ENCODE results near the gene SDHAF2.
"Not testable (repeated sequence)": the region's sequence is repeated elsewhere in the genome, so short reads cannot be mapped to it uniquely, and the experiment has no call there.

Gene SDHAF2

DNA sequence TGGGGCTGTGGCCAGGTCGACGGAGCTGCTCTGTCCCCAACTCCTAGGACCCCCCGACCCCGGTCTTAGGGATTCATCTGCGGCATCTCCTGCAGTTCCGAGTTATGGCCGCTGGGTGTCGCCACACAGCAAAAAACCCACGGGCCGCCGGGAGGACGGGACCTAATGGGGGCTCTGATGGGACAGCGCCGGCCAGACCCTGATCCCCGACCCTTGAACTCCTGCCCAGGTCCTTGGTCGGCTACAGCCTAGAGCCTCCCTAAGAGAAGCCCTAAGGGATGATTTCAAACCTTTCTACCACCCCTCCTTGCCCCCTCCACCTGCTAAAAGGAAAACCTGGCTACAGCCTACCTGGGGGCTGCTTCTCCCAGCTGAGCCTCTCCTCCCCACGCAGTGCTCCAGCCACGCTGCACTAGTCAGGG, 47.8 kb downstream of the SDHAF2 start:
- ATAC-seq, result no peak
- Mint-ChIP-seq H3K27ac (no peak overlapping the region), H3K36me3 (peaks cover 16% of the 10 kb centered on the region), H3K27me3 (peaks cover 35% of the 10 kb centered on the region), H3K9me3 (no peaks in the 10 kb centered on the region), H3K4me3 (no peak overlapping the region), H3K4me1 (peaks cover 19% of the 10 kb centered on the region)

DNA sequence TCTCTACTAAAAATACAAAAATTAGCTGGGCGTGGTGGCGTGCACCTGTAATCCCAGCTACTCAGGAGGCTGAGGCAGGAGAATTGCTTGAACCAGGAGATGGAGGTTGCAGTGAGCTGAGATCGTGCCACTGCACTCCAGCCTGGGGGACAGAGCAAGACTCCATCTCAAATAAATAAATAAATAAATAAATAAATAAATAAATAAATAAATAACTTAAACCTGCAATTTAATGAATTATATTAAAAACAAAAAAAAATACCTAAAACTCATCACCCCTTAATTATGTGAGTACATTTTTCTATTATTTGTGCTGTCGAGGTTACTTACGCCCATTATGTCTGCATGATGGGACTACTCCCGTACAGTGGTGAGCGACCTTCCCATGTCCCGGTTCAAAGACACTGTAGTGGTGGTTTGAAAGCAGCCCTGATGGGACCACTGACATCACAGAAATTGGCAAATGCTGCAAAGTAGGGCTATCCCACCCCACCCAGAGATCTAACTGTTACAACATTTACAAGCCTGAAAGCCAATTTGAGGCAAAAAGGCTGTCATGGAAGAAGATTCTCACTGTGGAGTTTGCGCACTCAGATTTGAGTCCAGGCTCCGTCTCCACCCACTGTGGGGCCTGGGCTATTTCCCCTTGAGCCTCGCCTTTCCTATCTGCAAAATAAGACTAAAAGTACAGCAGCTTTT, 49.6 kb downstream of the SDHAF2 start:
- not testable (repeated sequence) for H3K36me3 Mint-ChIP-seq, H3K27ac Mint-ChIP-seq, H3K9me3 Mint-ChIP-seq, ATAC-seq, H3K4me3 Mint-ChIP-seq
- Mint-ChIP-seq H3K27me3 (peaks cover 45% of the 10 kb centered on the region), H3K4me1 (peaks cover 19% of the 10 kb centered on the region)

DNA sequence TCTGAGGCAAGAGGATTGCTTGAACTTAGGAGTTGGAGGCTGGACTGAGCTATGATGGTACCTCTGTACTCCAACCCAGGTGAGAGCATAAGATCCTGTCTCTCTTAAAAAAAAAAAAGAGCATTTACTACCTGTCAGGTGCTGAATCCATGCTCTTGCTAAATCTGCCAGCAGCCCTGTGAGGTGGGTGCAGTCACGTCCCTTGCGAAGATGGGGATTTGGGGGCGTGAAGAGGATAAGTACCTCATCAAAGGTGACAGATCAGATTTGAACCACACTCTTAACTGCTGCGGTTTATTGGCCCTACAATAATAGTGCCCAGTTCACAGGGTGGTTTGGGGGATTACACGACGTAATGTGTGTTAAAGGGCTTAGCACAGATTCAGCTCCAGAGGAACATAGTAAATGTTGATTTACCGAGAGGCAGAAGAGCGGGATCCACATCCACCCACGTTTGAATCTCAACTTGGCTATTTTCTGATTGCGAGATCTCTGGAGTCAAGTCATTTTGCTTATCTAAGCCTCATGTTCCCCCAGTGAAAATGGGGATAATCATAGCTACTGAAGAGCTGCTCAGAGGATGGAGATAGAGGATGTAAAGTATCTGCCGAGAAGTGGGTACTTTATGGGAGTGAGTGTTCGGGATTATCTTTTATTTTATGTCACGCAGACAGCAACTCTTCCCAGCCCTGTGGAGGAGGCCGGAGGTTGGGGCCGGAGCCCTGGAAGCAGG, 50.5 kb downstream of the SDHAF2 start:
- Mint-ChIP-seq H3K36me3 (no peaks in the 10 kb centered on the region), H3K27me3 (peaks cover 45% of the 10 kb centered on the region), H3K4me1 (peaks cover 19% of the 10 kb centered on the region), H3K4me3 (no peak overlapping the region), H3K9me3 (no peaks in the 10 kb centered on the region), H3K27ac (no peak overlapping the region)
- ATAC-seq, result no peak

DNA sequence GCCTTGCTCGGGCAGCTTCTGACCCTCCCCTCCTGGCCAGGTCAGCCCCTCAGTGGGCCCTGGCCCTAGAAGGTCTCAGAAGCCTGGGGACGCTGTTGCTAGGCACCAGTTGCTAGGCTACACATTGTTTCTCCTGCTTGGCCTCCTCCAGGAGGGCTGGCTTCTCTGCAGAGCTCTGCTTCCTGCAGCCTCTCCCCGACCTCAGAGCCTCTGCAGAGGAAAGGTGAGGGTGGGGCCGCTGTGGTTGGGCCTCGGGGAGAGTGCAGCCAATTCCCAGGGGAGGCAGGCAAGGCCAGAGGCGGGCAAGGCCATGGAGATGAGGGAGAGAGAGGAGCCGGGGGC, 51.0 kb downstream of the SDHAF2 start:
- Mint-ChIP-seq H3K4me3 (no peak overlapping the region), H3K9me3 (no peaks in the 10 kb centered on the region), H3K27ac (no peak overlapping the region), H3K27me3 (peaks cover 45% of the 10 kb centered on the region), H3K36me3 (no peaks in the 10 kb centered on the region), H3K4me1 (peaks cover 19% of the 10 kb centered on the region)
- no peak for ATAC-seq

DNA sequence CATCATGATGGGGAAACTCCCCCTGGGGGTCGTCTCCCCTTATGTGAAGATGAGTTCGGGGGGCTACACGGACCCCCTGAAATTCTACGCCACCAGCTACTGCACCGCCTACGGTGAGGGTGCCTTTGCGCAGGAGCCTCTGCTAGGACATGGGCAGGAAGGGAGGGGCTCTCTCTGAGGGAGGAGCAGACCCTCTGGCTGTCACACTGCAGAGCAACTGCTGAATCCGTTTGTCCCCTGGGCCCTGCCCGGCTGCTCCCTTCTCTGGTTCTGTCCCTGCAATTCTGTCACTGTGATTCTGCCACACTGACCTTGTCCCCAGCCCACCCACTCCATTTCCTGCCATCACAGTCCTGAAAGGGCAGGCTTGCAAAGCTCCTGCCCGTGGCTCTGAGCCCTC, 51.9 kb downstream of the SDHAF2 start:
- H3K36me3 Mint-ChIP-seq, result peaks cover 6% of the 10 kb centered on the region
- H3K27me3 Mint-ChIP-seq, result peaks cover 45% of the 10 kb centered on the region
- H3K27ac Mint-ChIP-seq, result no peak overlapping the region
- peaks cover 19% of the 10 kb centered on the region for H3K4me1 Mint-ChIP-seq
- ATAC-seq, result no peak
- H3K9me3 Mint-ChIP-seq, result no peaks in the 10 kb centered on the region
- no peak overlapping the region for H3K4me3 Mint-ChIP-seq

DNA sequence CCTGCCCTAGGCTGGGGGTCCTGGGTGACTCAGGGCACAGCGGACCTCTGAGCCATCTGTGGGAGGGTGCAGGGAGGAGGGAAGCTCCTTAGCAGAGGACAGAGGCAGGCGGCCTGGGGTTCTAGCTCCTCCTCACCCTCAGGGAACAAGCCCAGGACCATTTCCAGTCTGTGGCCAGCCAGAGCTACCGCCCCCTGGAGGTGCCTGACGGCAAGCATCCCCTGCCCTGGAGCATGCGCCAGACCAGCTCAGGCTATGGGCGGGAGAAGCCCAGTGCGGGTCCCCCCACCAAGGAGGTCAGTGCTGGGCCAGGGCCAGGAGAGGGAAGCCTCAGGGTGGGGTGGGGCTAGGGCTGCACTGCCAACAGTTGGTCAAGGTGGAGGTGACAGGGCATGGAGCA, 52.6 kb downstream of the SDHAF2 start:
- no peak overlapping the region for H3K4me3 Mint-ChIP-seq
- H3K36me3 Mint-ChIP-seq, result peaks cover 12% of the 10 kb centered on the region
- peaks cover 19% of the 10 kb centered on the region for H3K4me1 Mint-ChIP-seq
- H3K27me3 Mint-ChIP-seq, result peaks cover 45% of the 10 kb centered on the region
- H3K9me3 Mint-ChIP-seq, result no peaks in the 10 kb centered on the region
- ATAC-seq, result peak; percentile 18
- no peak overlapping the region for H3K27ac Mint-ChIP-seq

DNA sequence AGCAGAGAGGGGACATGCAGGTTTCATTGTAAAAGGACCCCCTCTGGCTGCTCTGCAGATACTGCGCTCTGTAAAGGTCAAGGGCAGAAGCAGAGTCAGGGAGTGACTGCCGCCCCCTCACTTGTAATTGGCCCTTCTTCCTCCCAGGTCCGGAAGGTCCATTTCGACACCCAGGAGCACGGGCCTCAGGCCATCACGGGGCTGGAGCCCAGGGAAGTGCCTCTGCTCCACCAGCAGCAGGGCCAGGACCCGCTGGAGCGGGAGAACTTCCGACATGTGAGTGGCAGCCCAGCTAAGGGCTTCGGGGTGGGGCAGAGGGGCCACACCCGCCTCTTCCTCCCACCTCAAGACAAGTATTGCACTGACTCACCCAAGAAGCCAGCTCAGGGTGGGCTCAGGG, 54.6 kb downstream of the SDHAF2 start:
- H3K27ac Mint-ChIP-seq, result no peak overlapping the region
- peaks cover 12% of the 10 kb centered on the region for H3K4me1 Mint-ChIP-seq
- no peak overlapping the region for H3K4me3 Mint-ChIP-seq
- ATAC-seq, result no peak
- peaks cover 16% of the 10 kb centered on the region for H3K36me3 Mint-ChIP-seq
- H3K9me3 Mint-ChIP-seq, result no peaks in the 10 kb centered on the region
- peaks cover 36% of the 10 kb centered on the region for H3K27me3 Mint-ChIP-seq

DNA sequence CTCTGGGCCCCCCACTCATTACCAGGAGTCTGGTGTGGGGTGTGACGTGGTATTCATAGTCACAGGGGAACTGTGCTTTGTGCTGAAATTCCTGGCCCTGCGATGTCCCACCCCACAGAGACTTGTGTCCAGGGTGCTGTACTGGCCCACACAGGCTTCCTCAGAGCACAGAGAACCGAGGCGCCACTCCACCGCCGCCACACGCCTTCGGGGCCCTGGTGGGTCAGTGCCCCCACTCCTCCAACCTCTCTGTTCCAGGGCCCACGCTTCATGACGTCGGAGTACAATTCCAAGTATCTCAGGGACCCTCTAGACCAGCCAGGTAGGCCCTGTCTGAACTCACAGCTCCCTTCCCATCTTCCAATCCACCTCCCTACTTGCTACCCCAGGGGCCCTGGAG, 55.2 kb downstream of the SDHAF2 start:
- Mint-ChIP-seq H3K4me3 (no peak overlapping the region), H3K27ac (no peak overlapping the region), H3K4me1 (peaks cover 12% of the 10 kb centered on the region), H3K9me3 (no peaks in the 10 kb centered on the region), H3K36me3 (peaks cover 16% of the 10 kb centered on the region), H3K27me3 (peaks cover 36% of the 10 kb centered on the region)
- ATAC-seq, result no peak

DNA sequence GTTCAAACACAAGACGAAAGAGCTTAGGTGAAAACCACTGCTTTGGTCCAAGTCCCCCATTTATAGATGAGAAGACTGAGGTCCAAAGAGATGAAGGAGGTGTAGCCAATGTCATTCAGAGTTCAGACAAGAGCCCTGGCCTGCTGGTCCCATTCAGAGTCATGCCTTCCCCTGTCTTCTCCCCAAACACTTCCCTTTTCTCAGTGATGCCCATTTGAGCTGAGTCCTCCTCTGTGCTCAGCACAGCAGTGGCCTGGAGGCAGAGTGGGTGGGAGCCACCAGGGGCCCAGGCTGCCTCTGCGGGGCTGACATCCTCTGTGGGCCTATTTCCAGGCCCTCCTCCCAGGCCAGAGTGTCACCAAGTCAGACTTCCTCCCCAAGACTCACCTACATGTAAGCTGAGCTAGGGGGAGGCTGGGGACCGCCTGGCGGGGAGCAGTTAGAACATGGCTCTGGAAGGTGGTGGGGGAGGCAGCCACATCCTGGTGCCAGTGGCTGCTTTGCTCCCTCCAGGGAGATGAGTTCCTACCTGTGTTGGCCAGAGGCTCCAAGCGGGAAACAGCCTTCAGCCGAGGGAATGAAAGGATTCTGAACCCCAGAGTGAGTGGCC, 56.2 kb downstream of the SDHAF2 start:
- Mint-ChIP-seq H3K27me3 (peaks cover 26% of the 10 kb centered on the region), H3K4me3 (no peak overlapping the region), H3K9me3 (no peaks in the 10 kb centered on the region), H3K36me3 (peaks cover 16% of the 10 kb centered on the region), H3K4me1 (peaks cover 3% of the 10 kb centered on the region), H3K27ac (no peak overlapping the region)
- no peak for ATAC-seq

DNA sequence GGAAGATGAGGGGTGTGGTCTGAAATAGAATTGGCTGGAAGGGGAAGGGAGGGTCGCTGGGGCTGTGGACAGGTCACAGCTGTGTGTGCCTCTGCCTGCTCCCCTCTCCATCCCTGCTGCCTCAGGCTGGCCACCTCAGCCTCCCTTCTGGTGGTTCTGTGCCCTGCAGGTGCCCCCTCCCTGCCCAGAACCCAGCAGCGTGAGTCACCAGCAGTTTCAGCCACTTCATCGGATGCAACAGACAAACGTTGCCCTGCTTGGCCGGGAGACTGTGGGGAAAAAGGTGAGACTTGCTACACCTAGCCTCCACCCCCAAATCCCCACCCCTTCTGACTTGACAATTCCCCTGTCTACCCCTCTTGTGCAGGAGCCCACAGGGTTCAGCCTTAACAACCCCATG, 56.9 kb downstream of the SDHAF2 start:
- H3K27ac Mint-ChIP-seq, result no peak overlapping the region
- H3K27me3 Mint-ChIP-seq, result peaks cover 22% of the 10 kb centered on the region
- peaks cover 16% of the 10 kb centered on the region for H3K36me3 Mint-ChIP-seq
- no peaks in the 10 kb centered on the region for H3K9me3 Mint-ChIP-seq
- no peaks in the 10 kb centered on the region for H3K4me1 Mint-ChIP-seq
- no peak overlapping the region for H3K4me3 Mint-ChIP-seq
- no peak for ATAC-seq

DNA sequence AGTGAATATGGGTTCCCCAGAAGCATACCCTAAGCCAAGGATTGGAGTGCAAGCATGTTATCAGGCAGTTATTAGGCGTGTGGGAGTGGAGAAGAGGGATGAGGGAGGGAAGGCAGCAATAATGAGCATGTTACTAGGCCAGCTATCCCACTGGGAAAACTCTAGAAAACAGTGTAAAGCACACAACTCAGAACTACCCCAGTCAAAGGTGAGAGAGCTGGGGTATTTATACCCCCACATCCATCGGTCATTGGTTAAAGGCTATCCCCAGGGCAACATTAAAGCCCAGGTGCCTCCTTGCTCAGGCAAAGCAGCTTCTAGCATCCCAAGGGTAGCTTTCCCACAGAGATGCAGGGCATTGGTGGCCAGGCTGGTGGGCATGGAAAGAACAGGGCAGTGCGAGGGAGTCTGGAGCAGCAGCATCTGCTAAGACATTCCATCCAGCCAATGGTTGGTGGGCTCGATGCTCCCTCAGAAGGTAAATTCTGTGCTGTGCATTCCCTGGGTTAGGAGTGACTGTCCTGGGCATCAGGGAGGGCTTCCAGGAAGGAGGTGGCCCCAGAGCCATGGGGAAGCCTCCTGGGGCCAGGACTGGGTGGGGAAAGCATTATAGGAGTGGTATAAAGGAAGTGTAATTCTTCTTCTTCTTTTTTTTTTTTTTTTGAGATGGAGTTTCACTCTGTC, 57.6 kb downstream of the SDHAF2 start:
- peaks cover 16% of the 10 kb centered on the region for H3K36me3 Mint-ChIP-seq
- ATAC-seq, result no peak
- no peaks in the 10 kb centered on the region for H3K9me3 Mint-ChIP-seq
- H3K27me3 Mint-ChIP-seq, result peaks cover 21% of the 10 kb centered on the region
- H3K27ac Mint-ChIP-seq, result no peak overlapping the region
- no peaks in the 10 kb centered on the region for H3K4me1 Mint-ChIP-seq
- H3K4me3 Mint-ChIP-seq, result no peak overlapping the region

DNA sequence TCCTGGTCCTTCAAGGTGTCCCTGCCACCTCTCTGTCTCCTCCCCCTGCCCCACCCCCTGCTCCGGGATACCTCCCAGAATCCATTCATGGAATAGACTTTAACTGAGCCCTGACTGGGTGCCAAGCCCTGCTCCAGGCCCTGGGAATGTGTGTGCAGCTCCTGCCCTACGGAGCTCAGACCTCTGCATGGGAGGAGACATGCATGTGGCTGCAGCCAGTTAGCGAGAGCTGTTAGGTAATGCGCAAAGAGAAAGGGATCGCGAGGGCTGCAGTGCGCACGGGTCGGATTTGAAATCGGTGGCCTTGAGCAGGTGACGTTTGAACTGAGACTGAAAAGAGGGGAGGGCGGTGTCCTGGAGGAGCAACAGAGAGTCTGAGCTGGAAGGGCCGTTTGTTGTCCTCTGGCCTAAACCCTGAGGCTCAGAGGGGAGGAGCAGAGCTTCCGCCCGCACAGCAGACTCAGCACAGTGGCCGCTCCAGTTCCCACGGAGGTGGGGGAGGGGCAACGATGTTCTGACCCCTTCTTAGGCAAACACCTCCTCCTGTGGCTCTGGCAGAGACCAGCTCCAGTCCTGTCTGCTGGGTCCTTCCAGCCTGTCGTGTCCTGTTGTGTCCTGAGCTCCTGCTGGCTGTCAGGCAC, 58.8 kb downstream of the SDHAF2 start:
- no peaks in the 10 kb centered on the region for H3K9me3 Mint-ChIP-seq
- no peak for ATAC-seq
- peaks cover 16% of the 10 kb centered on the region for H3K36me3 Mint-ChIP-seq
- no peak overlapping the region for H3K27ac Mint-ChIP-seq
- H3K27me3 Mint-ChIP-seq, result peaks cover 8% of the 10 kb centered on the region
- H3K4me1 Mint-ChIP-seq, result no peaks in the 10 kb centered on the region
- H3K4me3 Mint-ChIP-seq, result no peak overlapping the region

DNA sequence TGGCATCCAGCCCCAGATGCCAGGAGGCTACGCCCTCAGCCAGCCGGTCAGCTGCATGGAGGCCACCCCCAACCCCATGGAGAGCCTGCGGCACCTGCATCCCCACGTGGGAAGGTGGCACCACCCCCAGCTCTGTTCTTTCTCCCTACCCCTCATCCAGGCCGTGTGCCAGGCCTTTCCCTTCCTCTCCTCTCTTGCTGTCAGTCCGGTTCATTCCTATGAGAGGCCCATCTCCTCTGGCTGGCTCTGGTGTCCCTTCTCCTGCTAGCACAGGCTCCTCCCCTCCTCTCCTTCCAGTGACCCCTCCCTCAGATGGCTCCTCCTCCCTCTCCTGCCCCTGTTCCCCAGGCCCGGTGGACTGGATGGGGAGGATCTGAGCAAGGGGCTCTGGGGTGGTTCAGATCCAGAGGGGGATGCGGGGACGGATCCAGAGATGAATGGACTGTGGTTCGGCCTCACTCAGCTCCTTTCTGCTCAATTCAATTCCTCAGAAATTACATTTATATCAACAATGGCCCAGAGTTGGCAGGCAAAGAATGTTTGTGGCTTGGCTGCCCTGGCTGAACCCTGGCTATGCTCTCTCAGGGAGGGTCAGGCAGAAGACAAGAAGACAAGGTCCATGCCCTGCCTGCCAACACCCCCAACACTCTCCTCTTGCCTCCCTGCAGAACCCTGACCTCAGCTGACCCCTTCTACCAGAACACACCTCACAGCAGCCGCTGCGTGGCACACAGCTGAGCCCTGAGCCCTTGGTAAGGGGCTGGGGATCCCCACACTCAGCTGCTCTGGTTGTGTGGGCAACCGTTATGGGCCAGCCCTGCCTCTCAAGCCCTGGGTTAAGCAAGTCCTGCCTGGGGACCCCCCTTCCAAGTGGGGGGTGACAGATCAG, 60.2 kb downstream of the SDHAF2 start:
- Mint-ChIP-seq H3K9me3 (no peaks in the 10 kb centered on the region), H3K4me3 (no peak overlapping the region), H3K4me1 (no peaks in the 10 kb centered on the region), H3K27me3 (peaks cover 8% of the 10 kb centered on the region), H3K27ac (no peak overlapping the region), H3K36me3 (peaks cover 16% of the 10 kb centered on the region)
- ATAC-seq, result no peak

DNA sequence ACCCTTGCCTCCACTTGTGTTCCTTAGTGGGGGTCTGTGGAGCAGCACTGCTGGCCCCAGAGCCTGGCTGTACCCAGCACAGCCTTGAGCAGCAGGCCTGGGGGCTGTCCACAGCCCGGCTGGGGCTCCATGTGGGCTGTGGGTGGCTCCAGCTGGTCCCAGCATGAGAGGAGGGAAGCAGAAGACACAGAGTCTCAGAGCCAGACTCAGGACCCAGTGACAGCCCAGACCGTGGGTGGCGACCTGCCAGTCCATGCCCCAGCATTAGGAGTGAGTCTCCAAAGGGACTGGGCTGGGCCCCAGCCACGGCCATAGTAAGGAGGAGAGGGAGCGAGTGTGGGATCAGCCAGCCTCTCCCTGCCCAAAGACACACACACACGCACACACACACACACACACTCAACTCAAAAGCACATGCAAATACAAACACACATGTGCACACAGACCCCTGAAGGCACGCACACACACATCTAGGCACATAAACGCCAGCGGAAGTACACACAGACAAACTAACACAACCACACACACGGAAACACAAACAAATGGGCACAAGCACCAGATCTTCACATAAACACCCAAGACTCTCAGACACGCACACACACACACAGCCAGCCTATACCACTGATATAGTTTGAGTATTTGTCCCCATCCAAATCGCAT, 61.9 kb downstream of the SDHAF2 start:
- peaks cover 10% of the 10 kb centered on the region for H3K36me3 Mint-ChIP-seq
- H3K27ac Mint-ChIP-seq, result no peak overlapping the region
- H3K9me3 Mint-ChIP-seq, result no peaks in the 10 kb centered on the region
- H3K4me1 Mint-ChIP-seq, result no peaks in the 10 kb centered on the region
- H3K27me3 Mint-ChIP-seq, result peaks cover 8% of the 10 kb centered on the region
- no peak overlapping the region for H3K4me3 Mint-ChIP-seq
- no peak for ATAC-seq
